ENCODE results near the gene KIFBP. TPM values are rescaled to one million over a fixed set of nuclear protein-coding genes. Genes with fewer than 3 reads are reported as not detected.

Gene KIFBP
- total and polyA plus RNA-seq, 8 donors = 5.5 to 16.4 (median 6.7) TPM

DNA sequence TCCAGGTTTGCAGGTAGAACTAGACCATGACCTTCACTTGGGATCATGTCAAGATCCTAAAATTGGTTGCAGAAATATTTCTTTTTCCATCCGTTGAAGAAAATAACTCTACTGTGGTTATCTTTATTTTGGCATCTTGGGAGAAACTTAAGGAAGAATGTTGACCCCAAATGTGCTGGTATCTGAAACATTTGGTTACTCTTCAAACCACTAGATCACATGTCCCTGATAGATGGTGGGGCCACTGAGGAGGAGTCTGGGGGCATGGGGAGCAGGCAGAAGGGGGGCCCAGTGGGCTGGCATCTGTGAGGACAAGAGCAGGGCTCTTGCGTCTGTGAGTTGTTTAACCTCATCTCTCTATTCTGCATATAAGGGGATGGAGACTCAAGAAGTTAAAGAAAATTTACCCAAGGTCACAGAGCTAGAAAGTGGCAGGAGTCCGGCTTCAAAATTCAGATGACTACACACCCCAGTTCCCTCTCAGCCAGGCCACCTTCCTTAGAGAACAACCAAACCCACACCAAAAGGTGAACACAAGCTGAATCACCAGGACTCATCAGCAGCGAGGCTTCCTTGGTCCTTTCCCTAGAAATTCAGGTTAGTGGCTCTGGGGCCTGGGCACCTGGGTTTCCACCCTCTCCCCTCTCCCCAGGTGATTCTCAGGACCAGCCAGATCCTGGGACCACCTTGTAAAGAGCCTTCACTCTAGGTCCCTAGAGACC lies 58.7 kb downstream of the KIFBP start:
- no peak overlapping the region for H3K4me3 ChIP-seq
- WGBS, 2 donors = 71 to 72% methylated on average over 4 of the region's 4 CpGs
- H3K27me3 ChIP-seq = no peaks in the 10 kb centered on the region
- no peaks in the 10 kb centered on the region for H3K36me3 ChIP-seq
- peak overlapping the region in 2 of 4 donors; percentile 48 to 50 for H3K27ac ChIP-seq
- FAIRE-seq = no peak
- no peaks in the 10 kb centered on the region for H3K9me3 ChIP-seq
- TF ChIP-seq CTCF (IDR thresholded peaks at IDR 0.05) = no peak
- intact Hi-C loops (cut with DNase I) = no loop called here
- no peaks in the 10 kb centered on the region for H3K4me1 ChIP-seq
- no peak for DNase-seq
- ATAC-seq = no peak

- Histone ChIP-seq H3K27ac (peak overlapping the region in 2 of 4 donors; percentile 63 to 69), H3K9me3 (no peaks in the 10 kb centered on the region), H3K4me3 (no peak overlapping the region), H3K27me3 (no peaks in the 10 kb centered on the region), H3K36me3 (no peaks in the 10 kb centered on the region), H3K4me1 (no peaks in the 10 kb centered on the region)
- TF ChIP-seq CTCF (IDR thresholded peaks at IDR 0.05) = no peak
- intact Hi-C loops (cut with DNase I) = no loop called here
- 59 to 60% methylated on average over 8 of the region's 8 CpGs for WGBS, 2 donors
- DNase-seq (peak in 1 of 6 donors; percentile 50), FAIRE-seq (no peak), ATAC-seq (peak in 3 of 4 donors; percentile 34 to 66 (median 66))
Measured at GRCh38 chr10:69048103-69048502, 59.5 kb downstream of the KIFBP start.

DNA sequence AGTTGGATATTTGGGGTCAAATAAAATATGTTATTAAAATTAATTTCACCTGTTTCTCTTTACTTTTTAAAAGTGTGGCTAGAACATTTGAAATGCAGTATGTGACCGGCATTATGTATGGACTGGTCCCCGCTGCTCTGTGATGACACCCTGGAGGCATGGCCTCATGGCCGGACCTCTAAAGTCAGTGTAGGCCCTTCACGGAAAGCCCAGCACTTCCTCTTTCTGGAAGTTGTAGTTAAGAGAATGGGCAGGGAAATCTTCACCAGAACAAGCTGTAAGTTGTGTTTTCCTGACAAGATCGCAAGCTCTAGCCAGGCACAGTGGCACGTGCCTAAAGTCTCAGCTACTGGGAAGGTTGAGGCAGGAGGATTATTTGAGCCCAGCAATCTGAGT lies 61.0 kb downstream of the KIFBP start:
- Histone ChIP-seq H3K27me3 (no peaks in the 10 kb centered on the region), H3K9me3 (no peaks in the 10 kb centered on the region), H3K4me1 (no peaks in the 10 kb centered on the region), H3K4me3 (no peak overlapping the region), H3K36me3 (no peaks in the 10 kb centered on the region), H3K27ac (peak overlapping the region in 2 of 4 donors; percentile 44 to 63)
- intact Hi-C loops (cut with DNase I) = no loop called here
- FAIRE-seq (no peak), ATAC-seq (peak in 2 of 4 donors; percentile 37 to 55), DNase-seq (no peak)
- WGBS, 2 donors = 84 to 91% methylated on average over 6 of the region's 6 CpGs
- TF ChIP-seq CTCF (IDR thresholded peaks at IDR 0.05) = no peak

GRCh38 chr10:69051303-69051702 lies 62.7 kb downstream of the KIFBP start:
- Histone ChIP-seq H3K4me3 (no peak overlapping the region), H3K27ac (peak overlapping the region in 1 of 4 donors; percentile 30), H3K27me3 (no peaks in the 10 kb centered on the region), H3K4me1 (no peaks in the 10 kb centered on the region), H3K9me3 (no peaks in the 10 kb centered on the region), H3K36me3 (no peaks in the 10 kb centered on the region)
- FAIRE-seq (no peak), ATAC-seq (peak in 2 of 4 donors; percentile 38 to 55), DNase-seq (peak in 1 of 6 donors; percentile 47)
- 62 to 64% methylated on average over 3 of the region's 3 CpGs for WGBS, 2 donors
- intact Hi-C loops (cut with DNase I) = no loop called here
- TF ChIP-seq CTCF (IDR thresholded peaks at IDR 0.05) = no peak
